ENCODE data around the gene TRIM66.

- TF ChIP-seq CTCF (IDR thresholded peaks at IDR 0.05; ENCODE audit: borderline replicate concordance, extremely low read depth, low read length, poor library complexity, severe bottlenecking) (no peak), EZH2 (IDR thresholded peaks at IDR 0.05; ENCODE audit: borderline replicate concordance, low read depth, low read length, severe bottlenecking) (no peak)
Observed at GRCh38 chr11:8676458-8676857, 6.0 kb downstream of the TRIM66 start.
